ENCODE data around the gene GALNT17. TPM values are rescaled to one million over a fixed set of nuclear protein-coding genes. Genes with fewer than 3 reads are reported as not detected.

GALNT17 gene
- total RNA-seq, 1 donor from 2014 or later = not detected

DNA sequence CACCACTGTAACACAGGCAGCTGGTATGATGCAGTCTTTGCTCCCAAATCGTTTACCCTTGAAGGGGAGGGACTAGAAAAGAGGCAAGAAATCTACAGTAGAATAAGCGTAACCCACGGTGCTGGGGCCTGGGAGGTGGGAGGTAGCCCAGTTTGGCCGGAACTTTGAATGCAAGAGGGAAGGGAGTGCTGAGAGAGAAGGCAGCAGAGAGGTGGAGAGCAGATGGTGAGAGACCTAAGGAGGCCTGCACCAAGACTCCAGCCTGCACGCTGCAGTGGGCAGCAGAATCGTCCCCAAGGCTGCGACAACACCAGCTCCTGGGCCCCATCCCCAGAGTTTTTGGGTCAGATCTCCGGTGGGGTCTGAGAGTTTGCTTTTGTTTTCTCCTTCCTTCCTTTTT lies 547.5 kb downstream of the GALNT17 start:
- FAIRE-seq (no peak), DNase-seq (ENCODE audit: low read depth) (no peak)
- Histone ChIP-seq H3K36me3 (ENCODE audit: control insufficient read depth, insufficient read depth, low read length) (no peaks in the 10 kb centered on the region), H3K27me3 (ENCODE audit: control insufficient read depth, insufficient read depth, low read length) (no peaks in the 10 kb centered on the region), H3K4me3 (ENCODE audit: low read depth, low read length) (no peak overlapping the region)
- TF ChIP-seq, protein P1, sequence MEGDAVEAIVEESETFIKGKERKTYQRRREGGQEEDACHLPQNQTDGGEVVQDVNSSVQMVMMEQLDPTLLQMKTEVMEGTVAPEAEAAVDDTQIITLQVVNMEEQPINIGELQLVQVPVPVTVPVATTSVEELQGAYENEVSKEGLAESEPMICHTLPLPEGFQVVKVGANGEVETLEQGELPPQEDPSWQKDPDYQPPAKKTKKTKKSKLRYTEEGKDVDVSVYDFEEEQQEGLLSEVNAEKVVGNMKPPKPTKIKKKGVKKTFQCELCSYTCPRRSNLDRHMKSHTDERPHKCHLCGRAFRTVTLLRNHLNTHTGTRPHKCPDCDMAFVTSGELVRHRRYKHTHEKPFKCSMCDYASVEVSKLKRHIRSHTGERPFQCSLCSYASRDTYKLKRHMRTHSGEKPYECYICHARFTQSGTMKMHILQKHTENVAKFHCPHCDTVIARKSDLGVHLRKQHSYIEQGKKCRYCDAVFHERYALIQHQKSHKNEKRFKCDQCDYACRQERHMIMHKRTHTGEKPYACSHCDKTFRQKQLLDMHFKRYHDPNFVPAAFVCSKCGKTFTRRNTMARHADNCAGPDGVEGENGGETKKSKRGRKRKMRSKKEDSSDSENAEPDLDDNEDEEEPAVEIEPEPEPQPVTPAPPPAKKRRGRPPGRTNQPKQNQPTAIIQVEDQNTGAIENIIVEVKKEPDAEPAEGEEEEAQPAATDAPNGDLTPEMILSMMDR (IDR thresholded peaks at IDR 0.05; ENCODE audit: insufficient read depth, low read length, severe bottlenecking) = no peak

DNA sequence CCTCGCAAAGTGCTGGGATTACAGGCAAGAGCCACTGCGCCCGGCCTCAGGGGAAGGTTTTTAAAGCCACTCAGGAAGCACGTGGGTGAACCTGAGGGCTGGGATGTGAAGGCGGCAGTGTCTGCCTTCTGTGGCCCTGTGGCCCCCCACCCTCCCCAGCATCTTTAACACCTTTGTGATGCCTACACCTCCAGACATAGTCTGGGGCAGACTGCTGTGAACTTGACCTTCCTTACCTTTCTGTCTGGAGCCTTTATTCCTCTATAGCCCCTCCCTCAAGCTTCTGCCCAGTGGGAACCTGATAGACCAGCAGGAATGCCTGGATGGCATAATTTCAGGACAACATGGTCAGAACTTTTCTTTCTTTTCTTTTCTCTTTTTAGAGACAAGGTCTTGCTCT lies 550.2 kb downstream of the GALNT17 start:
- no peaks in the 10 kb centered on the region for H3K36me3 ChIP-seq (ENCODE audit: control insufficient read depth, insufficient read depth, low read length)
- H3K4me3 ChIP-seq (ENCODE audit: low read depth, low read length) = no peak overlapping the region
- TF ChIP-seq, protein P1 (IDR thresholded peaks at IDR 0.05; ENCODE audit: insufficient read depth, low read length, severe bottlenecking) = no peak
- H3K27me3 ChIP-seq (ENCODE audit: control insufficient read depth, insufficient read depth, low read length) = no peaks in the 10 kb centered on the region
- FAIRE-seq = no peak
- DNase-seq (ENCODE audit: low read depth) = no peak

DNA sequence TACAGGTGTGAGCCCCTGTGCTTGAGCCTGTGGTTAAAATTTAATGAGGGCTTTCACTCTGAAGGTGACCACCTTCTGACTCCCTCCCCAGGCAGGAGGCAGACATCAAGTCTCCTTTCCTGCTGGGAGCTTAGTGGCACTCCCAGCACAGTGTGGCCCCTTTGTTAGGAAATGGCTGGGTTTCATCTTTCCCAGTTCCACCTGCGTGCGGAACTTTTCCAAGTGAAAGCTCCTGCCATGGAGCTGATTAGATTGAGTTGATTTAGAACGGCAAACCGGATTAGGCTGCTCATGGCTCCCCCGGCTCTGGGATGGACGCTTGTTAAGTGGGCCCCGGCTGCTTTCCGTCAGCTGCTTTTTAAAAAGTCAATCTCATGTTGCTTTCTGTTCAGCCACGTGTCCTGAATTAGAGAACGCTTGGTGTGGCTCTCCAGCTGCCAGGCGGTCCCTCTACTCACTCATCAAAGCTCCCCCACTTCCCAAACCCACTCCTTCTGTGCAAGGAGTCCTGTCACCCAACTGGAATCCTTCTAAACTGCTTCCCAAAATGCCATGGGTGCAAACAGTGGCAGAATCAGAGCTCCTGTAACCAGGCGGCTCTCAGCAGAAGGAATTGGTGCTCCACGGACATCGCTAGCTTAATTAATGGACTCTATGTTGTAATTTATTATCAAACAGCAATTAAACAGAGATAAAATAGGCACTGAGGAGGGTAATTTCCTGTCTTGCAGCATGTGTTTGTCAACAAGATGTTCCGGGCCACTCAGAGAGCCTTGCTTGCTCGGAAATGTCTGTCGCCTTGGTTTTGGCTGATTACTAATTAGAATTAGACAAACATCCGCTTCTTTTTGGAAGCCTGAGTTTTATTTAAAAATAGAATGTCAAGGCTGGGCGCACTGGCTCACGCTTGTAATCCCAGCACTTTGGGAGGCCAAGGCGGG lies 551.2 kb downstream of the GALNT17 start:
- Histone ChIP-seq H3K27me3 (ENCODE audit: control insufficient read depth, insufficient read depth, low read length) (no peaks in the 10 kb centered on the region), H3K4me3 (ENCODE audit: low read depth, low read length) (no peak overlapping the region), H3K36me3 (ENCODE audit: control insufficient read depth, insufficient read depth, low read length) (no peaks in the 10 kb centered on the region)
- TF ChIP-seq, protein P1 (IDR thresholded peaks at IDR 0.05; ENCODE audit: insufficient read depth, low read length, severe bottlenecking) = no peak
- DNase-seq (ENCODE audit: low read depth) (no peak), FAIRE-seq (no peak)

DNA sequence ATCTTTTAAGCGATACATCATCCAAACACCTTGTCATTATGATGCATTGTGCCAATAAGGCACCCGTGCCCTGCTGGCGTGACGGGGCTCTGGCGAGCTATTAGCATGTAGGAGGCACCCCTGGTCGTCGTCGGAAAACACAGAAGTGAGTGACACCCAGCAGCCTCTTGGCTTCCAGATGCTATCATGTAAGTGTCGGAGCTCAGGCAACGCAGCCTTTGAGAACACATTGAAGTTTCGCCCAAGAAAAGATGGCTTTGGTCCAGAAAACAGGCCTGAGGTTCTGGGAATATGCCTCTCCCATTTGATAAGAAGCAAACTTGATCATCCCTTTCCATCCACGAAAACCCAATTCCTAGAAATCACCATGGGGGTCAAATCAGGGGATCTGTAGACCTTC lies 555.3 kb downstream of the GALNT17 start:
- no peaks in the 10 kb centered on the region for H3K27me3 ChIP-seq (ENCODE audit: control insufficient read depth, insufficient read depth, low read length)
- no peak for FAIRE-seq

DNA sequence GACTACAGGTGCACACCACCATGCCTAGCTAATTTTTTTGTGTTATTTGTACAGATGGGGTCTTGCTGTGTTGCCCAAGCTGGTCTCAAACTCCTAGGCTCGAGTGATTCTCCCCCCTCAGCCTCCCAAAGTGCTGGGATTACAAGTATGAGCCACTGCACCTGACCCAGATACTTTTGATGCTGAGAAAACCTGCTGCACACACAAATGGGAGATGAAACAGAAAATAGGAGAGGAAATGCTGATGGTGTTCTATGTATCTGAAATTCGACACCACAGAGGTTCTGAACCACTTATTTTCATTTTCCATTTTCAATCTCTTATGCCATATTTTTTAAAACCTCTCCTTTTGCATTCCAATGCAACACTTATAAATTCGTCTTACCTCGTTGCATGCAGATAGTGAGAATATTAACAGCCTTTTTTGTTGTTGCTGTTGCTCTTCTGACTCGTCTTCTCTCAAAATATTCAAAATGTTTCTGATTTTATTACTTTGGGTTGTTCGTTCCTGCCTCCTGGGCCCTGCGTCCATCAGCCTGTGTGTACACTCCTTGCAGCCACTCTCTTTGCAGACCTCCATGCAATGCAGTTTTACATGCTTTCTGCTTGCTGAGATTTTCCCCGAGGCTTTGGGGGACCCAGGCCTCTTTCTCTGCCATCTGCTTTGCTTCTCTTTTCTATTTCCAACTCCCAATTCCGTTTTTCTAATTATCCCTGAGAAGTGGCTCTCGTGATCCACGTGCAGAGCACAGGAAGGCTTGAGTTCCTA lies 556.1 kb downstream of the GALNT17 start:
- DNase-seq (ENCODE audit: low read depth) (no peak), FAIRE-seq (no peak)
- TF ChIP-seq, protein P1 (IDR thresholded peaks at IDR 0.05; ENCODE audit: insufficient read depth, low read length, severe bottlenecking) = no peak

More for the DNA sequence above, 555.3 kb downstream of the GALNT17 start:
- no peaks in the 10 kb centered on the region for H3K36me3 ChIP-seq (ENCODE audit: control insufficient read depth, insufficient read depth, low read length)
- H3K4me3 ChIP-seq (ENCODE audit: low read depth, low read length) = no peak overlapping the region
- TF ChIP-seq, protein P1 (IDR thresholded peaks at IDR 0.05; ENCODE audit: insufficient read depth, low read length, severe bottlenecking) = no peak
- DNase-seq (ENCODE audit: low read depth) = no peak

More for the DNA sequence above, 556.1 kb downstream of the GALNT17 start:
- no peak overlapping the region for H3K4me3 ChIP-seq (ENCODE audit: low read depth, low read length)
- no peaks in the 10 kb centered on the region for H3K36me3 ChIP-seq (ENCODE audit: control insufficient read depth, insufficient read depth, low read length)
- H3K27me3 ChIP-seq (ENCODE audit: control insufficient read depth, insufficient read depth, low read length) = no peaks in the 10 kb centered on the region

Data from bronchial epithelial cell (primary cell).